ENCODE data around the gene SCD5. TPM values are rescaled to one million over a fixed set of nuclear protein-coding genes. Genes with fewer than 3 reads are reported as not detected.

The SCD5 gene
- total RNA-seq, 2 donors from 2014 or later, result 0.60 to 0.65 TPM

DNA sequence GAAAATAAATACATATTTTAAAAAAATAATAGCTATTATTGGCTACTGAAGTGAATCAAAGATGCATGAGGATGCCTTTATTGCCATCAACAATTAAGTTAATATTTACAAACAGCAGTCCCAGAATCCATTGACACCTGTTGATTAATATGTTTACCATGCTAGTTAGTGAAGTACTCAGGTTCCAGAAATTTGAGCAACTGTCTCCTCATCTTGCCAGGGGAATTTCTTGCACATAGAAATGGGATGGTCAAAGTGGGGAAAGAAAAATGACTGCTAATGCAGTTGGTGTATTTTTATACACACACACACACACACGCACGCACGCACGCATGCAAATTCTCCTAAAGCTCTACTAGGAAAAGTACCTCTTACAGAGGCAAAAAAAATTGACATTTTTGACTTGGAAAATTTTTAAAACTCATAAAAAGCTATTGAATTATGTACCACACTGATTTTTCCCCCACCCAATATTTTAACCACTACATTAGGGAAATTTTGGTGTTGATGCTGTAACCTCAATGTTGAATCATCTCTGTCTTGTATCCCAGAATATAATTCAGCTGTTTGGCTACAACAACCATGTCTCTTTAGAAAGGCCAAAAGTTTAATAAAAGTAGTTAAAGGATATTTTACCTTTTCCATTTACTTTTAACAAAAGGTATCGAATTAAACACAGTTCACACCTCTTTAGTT, 131.5 kb downstream of the SCD5 start:
- no peak overlapping the region for H3K4me3 Mint-ChIP-seq
- H3K27me3 Mint-ChIP-seq, result peaks cover 22% of the 10 kb centered on the region
- DNase-seq, result no peak
- no peak for ATAC-seq
- H3K36me3 Mint-ChIP-seq (ENCODE audit: low read depth), result no peaks in the 10 kb centered on the region
- no peaks in the 10 kb centered on the region for H3K4me1 Mint-ChIP-seq
- H3K27ac Mint-ChIP-seq, result no peak overlapping the region
- H3K9me3 ChIP-seq (ENCODE audit: control insufficient read depth, low read length, poor library complexity, severe bottlenecking), result no peaks in the 10 kb centered on the region

DNA sequence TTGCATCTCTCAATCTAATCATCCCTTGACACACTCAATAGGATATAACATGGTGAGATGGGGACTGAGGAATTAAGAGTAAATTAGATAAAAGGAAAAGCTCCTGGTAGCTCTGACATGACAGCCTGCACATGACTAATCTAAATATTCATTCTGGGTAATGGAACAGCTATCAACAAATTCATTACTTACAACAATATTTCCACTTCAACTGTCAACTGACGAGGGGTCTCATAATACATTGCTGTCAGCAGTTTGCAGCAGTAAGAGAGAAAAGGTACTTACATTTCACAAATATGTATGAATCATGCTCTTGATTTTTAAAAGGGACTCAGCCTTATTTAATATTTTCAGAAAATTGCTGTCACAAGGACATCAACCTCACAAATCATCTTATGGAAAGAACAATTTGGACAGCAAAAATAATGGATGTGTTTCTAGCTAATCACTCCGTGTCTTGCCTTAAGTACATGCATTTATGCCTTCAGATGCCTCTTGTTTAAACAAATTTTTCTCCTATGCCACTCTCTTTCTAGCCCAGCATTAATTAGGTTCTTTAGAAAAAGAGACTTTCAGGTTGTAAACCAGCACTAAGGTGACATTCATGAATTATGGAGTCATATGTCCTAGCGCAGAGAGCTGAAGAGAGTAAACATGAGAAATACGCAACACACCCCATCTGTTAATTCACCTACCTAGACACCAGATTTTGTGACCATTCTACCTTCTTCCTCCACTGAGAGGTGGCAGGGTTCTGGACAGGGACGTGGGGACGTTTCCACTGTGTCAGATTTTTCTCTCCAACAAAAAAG, 137.2 kb downstream of the SCD5 start:
- H3K9me3 ChIP-seq (ENCODE audit: control insufficient read depth, low read length, poor library complexity, severe bottlenecking), result no peaks in the 10 kb centered on the region
- H3K27me3 Mint-ChIP-seq, result peaks cover 43% of the 10 kb centered on the region
- DNase-seq, result no peak
- no peak for ATAC-seq
- H3K27ac Mint-ChIP-seq, result no peak overlapping the region
- H3K36me3 Mint-ChIP-seq (ENCODE audit: low read depth), result peaks cover 2% of the 10 kb centered on the region
- no peak overlapping the region for H3K4me3 Mint-ChIP-seq
- no peaks in the 10 kb centered on the region for H3K4me1 Mint-ChIP-seq

DNA sequence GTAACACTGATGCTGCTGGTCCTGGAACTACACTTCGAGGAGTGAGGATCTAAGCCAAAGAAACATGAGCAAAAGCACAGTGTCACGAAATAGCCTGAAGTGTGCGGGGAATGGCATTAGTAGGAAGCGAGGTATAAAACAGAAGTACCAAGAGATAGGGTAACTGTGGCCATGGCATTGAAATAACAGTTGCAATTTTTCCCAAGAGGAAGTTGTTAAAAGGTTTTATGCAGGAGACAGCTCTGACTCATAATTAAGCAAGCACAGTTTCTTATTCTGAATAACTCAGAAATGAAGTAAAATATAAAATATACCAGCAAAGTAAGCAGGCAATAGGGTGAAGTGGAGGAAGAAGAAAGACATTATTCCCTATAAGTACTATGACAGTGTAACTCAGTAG, 146.5 kb downstream of the SCD5 start:
- Mint-ChIP-seq H3K4me1 (peaks cover 2% of the 10 kb centered on the region), H3K36me3 (ENCODE audit: low read depth) (no peaks in the 10 kb centered on the region), H3K27me3 (peaks cover 12% of the 10 kb centered on the region), H3K27ac (no peak overlapping the region), H3K4me3 (no peak overlapping the region)
- DNase-seq (no peak), ATAC-seq (no peak)
- H3K9me3 ChIP-seq (ENCODE audit: control insufficient read depth, low read length, poor library complexity, severe bottlenecking), result no peaks in the 10 kb centered on the region

DNA sequence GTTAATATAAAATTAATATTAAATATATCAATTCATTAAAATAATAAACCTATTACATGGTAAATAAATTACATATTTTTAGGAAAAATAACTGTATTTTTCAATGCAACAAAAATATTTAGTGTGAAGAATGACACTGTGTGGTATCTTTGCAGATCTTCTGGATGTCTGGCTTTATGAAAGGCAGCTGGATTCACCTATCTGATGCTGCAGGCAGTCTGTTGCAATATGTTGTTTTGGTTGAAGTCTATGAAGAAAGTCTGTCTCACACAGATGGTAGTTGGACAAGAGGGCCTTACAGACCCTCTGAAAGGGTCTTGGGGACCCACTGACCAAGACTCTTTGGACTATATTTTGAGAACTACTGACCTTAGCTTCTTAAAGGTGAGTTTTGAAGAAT, 147.7 kb downstream of the SCD5 start:
- ATAC-seq (no peak), DNase-seq (no peak)
- H3K4me1 Mint-ChIP-seq, result peaks cover 2% of the 10 kb centered on the region
- H3K4me3 Mint-ChIP-seq, result no peak overlapping the region
- H3K36me3 Mint-ChIP-seq (ENCODE audit: low read depth), result no peaks in the 10 kb centered on the region
- peaks cover 12% of the 10 kb centered on the region for H3K27me3 Mint-ChIP-seq
- no peaks in the 10 kb centered on the region for H3K9me3 ChIP-seq (ENCODE audit: control insufficient read depth, low read length, poor library complexity, severe bottlenecking)
- H3K27ac Mint-ChIP-seq, result no peak overlapping the region

DNA sequence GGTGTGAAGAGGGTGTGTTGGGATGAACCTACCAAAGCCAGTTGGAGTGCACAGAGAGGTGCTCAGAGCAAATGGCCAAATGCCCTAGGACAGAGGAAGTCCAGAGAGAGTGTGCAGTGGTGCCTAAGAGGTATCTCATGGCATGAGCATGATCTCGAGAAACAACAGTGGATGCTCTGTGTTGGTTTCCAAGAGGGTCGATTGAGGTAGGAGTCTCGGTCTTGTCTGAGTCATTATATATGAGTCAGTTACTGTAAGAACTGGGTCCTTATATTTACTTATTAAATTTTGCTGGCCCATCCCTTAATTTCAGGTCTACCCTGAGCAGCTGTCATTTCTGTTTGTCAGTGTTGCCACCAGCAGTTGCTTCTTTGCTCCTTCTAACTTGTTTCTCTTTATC, 150.2 kb downstream of the SCD5 start:
- Mint-ChIP-seq H3K36me3 (ENCODE audit: low read depth) (no peaks in the 10 kb centered on the region), H3K4me1 (peaks cover 2% of the 10 kb centered on the region)
- ATAC-seq, result no peak

DNA sequence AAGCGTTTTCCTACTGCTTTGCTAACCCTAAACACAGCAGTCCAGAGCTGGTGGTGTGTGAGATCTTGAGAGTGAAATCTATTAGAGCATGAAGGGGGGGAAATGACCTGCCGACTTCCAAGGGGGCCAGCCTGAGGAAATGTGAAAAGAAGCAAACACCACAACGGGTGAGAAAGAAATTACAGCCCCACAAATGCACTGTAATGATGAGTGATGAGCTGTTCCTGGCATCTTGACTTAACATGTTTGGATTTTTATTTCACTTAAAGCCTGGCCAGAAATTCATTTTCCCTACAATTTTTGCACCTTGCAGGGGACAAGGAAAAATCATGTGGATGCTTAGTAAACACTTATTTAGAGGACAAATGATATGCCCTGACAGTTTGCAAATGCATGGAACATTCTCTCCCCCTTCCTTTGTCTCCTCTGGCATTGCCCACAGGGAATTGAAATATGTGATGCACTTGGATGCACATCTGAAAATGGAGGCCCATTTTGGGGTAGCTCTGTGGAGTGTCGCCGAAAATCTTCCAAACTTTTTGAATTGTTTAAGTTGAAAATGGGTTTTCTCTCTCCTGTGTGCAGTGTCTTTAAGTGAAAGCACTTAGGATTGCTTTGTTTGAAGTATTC, 152.5 kb downstream of the SCD5 start:
- no peak overlapping the region for H3K27ac Mint-ChIP-seq
- H3K4me3 Mint-ChIP-seq, result no peak overlapping the region
- no peaks in the 10 kb centered on the region for H3K4me1 Mint-ChIP-seq
- H3K9me3 ChIP-seq (ENCODE audit: control insufficient read depth, low read length, poor library complexity, severe bottlenecking), result no peaks in the 10 kb centered on the region
- no peak for DNase-seq
- ATAC-seq, result no peak
- no peaks in the 10 kb centered on the region for H3K36me3 Mint-ChIP-seq (ENCODE audit: low read depth)
- peaks cover 29% of the 10 kb centered on the region for H3K27me3 Mint-ChIP-seq

More for the DNA sequence above, 150.2 kb downstream of the SCD5 start:
- H3K27ac Mint-ChIP-seq, result no peak overlapping the region
- peaks cover 20% of the 10 kb centered on the region for H3K27me3 Mint-ChIP-seq
- H3K4me3 Mint-ChIP-seq, result no peak overlapping the region
- no peak for DNase-seq
- no peaks in the 10 kb centered on the region for H3K9me3 ChIP-seq (ENCODE audit: control insufficient read depth, low read length, poor library complexity, severe bottlenecking)

DNA sequence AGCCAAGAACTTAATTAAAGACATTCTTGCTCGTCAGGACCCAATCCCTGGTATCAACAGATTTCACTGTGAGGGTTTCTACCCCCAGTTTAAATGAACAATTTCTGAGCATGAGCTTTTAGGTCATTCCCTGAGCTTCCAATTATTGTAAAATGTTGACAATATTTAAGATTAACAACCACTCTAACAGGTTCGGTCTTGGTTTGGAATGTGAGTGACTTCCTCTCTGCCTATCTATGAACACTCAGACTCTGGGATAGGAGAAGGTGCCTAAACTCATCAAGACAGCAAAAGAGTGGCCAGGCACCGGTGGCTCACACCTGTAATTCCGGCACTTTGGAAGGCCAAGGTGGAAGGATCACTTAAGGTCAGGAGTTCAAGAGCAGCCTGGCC, 153.9 kb downstream of the SCD5 start:
- H3K4me3 Mint-ChIP-seq, result no peak overlapping the region
- peaks cover 39% of the 10 kb centered on the region for H3K27me3 Mint-ChIP-seq
- DNase-seq (no peak), ATAC-seq (no peak)
- H3K9me3 ChIP-seq (ENCODE audit: control insufficient read depth, low read length, poor library complexity, severe bottlenecking), result no peaks in the 10 kb centered on the region
- no peaks in the 10 kb centered on the region for H3K36me3 Mint-ChIP-seq (ENCODE audit: low read depth)
- H3K27ac Mint-ChIP-seq, result no peak overlapping the region
- H3K4me1 Mint-ChIP-seq, result no peaks in the 10 kb centered on the region

DNA sequence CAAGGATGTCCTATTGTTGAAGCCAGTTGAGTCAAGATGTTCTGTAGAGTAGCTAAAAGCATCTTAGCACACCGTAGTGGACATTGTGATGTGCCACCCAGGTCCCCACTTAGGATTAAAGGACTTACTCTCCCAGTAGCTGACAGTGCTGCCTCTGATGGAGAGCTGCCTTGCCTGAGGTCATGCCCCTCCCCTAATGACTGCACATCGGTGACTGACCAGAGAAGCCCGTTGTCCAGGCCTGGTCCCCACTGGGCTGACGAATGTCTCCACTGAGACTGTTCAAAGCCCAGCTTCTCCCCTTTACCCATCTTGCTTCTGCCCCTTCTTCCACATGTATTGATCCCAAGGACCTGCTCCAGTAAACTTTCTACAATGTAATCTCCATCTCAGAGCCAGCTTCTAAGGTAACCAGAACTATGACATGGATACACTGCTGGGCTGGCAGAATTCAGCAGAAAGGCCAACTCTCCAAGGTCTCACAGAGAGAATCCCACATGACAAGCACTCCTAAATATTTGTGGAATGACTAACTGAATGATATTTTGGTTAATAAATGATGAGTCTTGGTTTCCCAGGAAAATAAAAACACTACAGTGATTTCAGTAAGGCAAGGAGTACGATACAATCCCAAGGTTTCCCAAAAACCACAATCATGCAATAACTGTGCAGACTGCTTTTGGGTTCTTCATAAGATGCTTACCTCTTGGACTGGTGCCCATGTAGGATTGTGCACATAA, 154.4 kb downstream of the SCD5 start:
- DNase-seq (no peak), ATAC-seq (no peak)
- Mint-ChIP-seq H3K27ac (no peak overlapping the region), H3K4me1 (no peaks in the 10 kb centered on the region), H3K36me3 (ENCODE audit: low read depth) (no peaks in the 10 kb centered on the region), H3K4me3 (no peak overlapping the region), H3K27me3 (peaks cover 45% of the 10 kb centered on the region)
- no peaks in the 10 kb centered on the region for H3K9me3 ChIP-seq (ENCODE audit: control insufficient read depth, low read length, poor library complexity, severe bottlenecking)

DNA sequence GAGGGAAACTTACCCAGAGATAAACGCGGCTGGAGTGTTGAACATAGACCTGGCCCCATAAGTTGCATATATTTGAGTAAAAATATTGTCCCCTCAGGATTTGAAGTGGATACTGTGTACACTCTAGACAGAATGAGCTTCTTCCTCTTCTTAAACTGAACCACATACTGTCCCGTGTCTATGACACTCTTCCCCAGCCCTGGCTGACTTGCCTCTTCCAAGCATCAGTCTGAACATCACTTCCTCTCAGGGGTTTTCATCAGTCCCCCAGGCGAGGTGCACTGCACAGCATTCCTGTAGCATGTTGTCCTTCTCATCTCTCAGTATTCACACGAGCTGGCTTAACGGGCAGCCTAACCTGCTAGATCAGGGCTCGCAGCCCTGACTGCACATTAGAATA, 156.3 kb downstream of the SCD5 start:
- no peak overlapping the region for H3K27ac Mint-ChIP-seq
- DNase-seq (no peak), ATAC-seq (no peak)
- H3K4me3 Mint-ChIP-seq, result no peak overlapping the region
- H3K27me3 Mint-ChIP-seq, result peaks cover 44% of the 10 kb centered on the region
- no peaks in the 10 kb centered on the region for H3K4me1 Mint-ChIP-seq
- H3K36me3 Mint-ChIP-seq (ENCODE audit: low read depth), result no peaks in the 10 kb centered on the region
- H3K9me3 ChIP-seq (ENCODE audit: control insufficient read depth, low read length, poor library complexity, severe bottlenecking), result no peaks in the 10 kb centered on the region

DNA sequence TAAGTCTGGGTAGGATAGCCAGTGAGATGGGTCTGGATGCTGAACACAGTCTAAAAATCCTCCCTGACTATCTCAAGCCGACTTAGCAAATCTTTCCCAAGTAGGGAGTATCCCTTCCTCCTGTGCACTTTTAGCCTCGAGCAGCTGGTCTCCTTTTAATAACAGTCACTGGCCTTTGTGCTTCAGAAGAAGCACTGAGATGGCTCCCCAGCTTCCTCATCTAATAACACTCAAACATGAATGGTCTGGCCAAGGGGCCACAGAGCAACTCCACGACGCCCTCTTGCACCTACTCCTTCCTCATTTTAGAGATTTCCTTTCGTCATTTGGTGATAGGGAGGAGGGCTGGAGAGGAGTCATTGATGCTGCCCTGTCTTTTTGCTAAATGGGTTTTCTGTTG, 158.1 kb downstream of the SCD5 start:
- DNase-seq (no peak), ATAC-seq (no peak)
- peaks cover 44% of the 10 kb centered on the region for H3K27me3 Mint-ChIP-seq
- H3K27ac Mint-ChIP-seq, result no peak overlapping the region
- H3K36me3 Mint-ChIP-seq (ENCODE audit: low read depth), result no peaks in the 10 kb centered on the region
- H3K9me3 ChIP-seq (ENCODE audit: control insufficient read depth, low read length, poor library complexity, severe bottlenecking), result no peaks in the 10 kb centered on the region
- no peak overlapping the region for H3K4me3 Mint-ChIP-seq
- no peaks in the 10 kb centered on the region for H3K4me1 Mint-ChIP-seq

DNA sequence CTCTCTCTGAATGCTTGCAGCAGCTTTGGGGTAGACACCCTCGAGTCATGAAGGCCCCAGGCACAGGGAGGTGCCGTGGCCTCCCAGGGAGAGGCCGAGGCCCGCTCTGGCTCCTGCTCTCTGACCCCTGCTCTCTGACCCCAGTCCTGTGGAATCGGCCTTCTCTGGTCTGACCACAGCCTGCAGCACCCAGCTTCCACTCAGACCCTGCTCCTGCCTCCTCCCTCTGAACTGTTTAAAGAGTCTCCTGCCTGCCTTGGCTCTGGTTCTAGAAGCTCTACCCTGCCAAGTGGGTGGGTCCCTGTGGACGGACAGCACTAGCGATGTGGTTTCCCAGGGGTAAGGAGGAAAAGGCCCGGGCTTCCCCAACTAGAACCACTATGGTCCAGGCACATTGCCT, 158.6 kb downstream of the SCD5 start:
- no peak overlapping the region for H3K4me3 Mint-ChIP-seq

DNA sequence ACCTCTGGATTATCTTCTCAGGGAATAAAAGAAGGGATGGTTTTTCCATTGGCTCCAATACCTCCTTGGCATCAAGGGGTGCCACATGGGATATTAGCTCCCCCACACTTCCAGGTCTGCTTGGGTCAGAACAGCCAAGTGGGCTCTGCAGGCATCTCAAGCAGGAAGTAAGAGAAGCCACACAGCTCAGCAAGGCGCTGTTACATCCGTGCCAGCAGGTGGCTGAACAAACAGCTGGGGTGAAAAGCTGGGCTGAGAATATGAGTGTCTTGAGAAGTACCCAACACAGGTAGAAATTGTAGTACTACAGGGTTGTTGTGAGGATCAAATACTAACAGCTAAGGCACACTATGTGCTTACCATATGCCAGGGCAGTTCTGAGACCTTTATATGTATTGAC, 160.1 kb downstream of the SCD5 start:
- no peak for ATAC-seq
- H3K9me3 ChIP-seq (ENCODE audit: control insufficient read depth, low read length, poor library complexity, severe bottlenecking), result no peaks in the 10 kb centered on the region
- no peak for DNase-seq
- Mint-ChIP-seq H3K27ac (no peak overlapping the region), H3K36me3 (ENCODE audit: low read depth) (peaks cover 4% of the 10 kb centered on the region), H3K4me3 (no peak overlapping the region), H3K4me1 (no peaks in the 10 kb centered on the region), H3K27me3 (peaks cover 36% of the 10 kb centered on the region)

More for the DNA sequence above, 158.6 kb downstream of the SCD5 start:
- no peaks in the 10 kb centered on the region for H3K9me3 ChIP-seq (ENCODE audit: control insufficient read depth, low read length, poor library complexity, severe bottlenecking)
- Mint-ChIP-seq H3K4me1 (no peaks in the 10 kb centered on the region), H3K36me3 (ENCODE audit: low read depth) (no peaks in the 10 kb centered on the region), H3K27me3 (peaks cover 38% of the 10 kb centered on the region), H3K27ac (no peak overlapping the region)
- DNase-seq (no peak), ATAC-seq (no peak)

DNA sequence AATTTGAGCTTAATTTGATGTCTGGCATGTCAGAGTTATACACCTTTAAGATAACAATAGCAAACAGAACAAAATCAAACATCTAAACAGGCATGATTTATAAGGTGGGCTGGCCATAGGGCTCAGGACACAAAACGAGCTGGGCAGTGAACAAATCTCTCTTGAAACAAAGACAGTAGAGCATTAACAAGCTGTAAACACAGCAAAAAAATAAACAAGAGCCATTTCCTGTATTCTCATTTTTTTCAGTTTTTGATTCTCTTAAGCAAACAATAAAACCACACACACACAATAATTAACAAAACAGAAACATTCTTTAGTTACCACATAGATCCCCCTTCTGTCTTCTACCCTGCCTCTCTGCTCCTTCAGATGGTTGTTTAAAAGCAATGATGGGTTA, 168.5 kb downstream of the SCD5 start:
- H3K36me3 Mint-ChIP-seq (ENCODE audit: low read depth), result peaks cover 4% of the 10 kb centered on the region

More for the DNA sequence above, 168.5 kb downstream of the SCD5 start:
- no peak overlapping the region for H3K27ac Mint-ChIP-seq
- H3K9me3 ChIP-seq (ENCODE audit: control insufficient read depth, low read length, poor library complexity, severe bottlenecking), result no peaks in the 10 kb centered on the region
- no peak for ATAC-seq
- H3K27me3 Mint-ChIP-seq, result peaks cover 21% of the 10 kb centered on the region
- DNase-seq, result no peak
- peaks cover 2% of the 10 kb centered on the region for H3K4me1 Mint-ChIP-seq
- H3K4me3 Mint-ChIP-seq, result no peak overlapping the region
